ENCODE results near the gene EXOSC6. TPM values are rescaled to one million over a fixed set of nuclear protein-coding genes. Genes with fewer than 3 reads are reported as not detected.
A peak's percentile ranks its signal among the peaks of the same experiment; 100 is the strongest.
"Not testable (repeated sequence)": the region's sequence is repeated elsewhere in the genome, so short reads cannot be mapped to it uniquely, and the experiment has no call there.

The EXOSC6 gene
- total RNA-seq, 4 donors from 2014 or later: 11.9 to 28.4 (median 21.9) TPM

DNA sequence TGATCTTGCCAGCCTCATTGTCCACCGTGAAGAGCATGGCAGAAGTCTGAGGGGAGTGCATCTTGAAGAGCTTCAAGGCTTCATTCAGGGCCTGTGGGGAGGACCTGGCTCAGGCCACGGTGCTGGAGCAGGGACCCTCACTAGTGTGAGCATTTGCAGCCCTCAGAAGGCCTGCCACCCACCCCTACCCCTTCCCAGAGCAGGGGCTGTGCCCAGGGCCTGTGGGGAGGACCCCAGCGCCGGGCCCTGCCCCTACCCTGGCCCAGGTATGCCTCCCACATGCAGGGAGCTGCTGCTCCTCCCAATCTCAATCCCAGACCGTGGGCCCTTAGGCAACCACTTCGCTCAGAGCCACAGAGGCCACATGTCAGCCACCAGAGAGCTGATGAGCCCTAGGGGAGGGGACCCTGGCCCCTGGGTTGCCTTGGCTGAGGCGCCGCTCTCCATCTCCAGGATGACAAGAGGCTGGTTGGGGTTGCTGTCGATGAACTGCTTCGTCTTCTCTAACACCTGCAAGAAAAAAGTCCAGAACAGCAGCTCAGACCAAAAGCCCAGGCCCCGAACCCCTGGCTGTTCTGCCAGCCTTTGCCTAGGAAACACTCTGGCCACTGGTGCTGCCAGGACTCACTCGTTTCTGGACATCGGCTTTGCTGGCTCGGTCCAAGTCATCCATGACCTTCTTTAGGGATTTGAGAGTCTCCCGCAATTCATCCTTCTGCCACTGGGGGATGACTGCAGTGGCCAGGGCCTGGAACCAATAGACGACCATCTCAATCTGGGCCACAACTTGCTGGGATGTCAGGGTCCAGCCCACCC lies 1.8 kb upstream of the EXOSC6 start:
- Histone ChIP-seq H3K4me3 (no peak overlapping the region), H3K27me3 (no peaks in the 10 kb centered on the region), H3K4me1 (peaks cover 14 to 21% (median 20%) of the 10 kb centered on the region in 4 donors), H3K9me3 (no peaks in the 10 kb centered on the region), H3K27ac (no peak overlapping the region), H3K36me3 (peaks cover 0 to 43% (median 17%) of the 10 kb centered on the region in 4 donors)
- 86% methylated on average over 14 of the region's 16 CpGs; no CpG with 5 or more reads in 1 of the 2 donors for WGBS, 2 donors (ENCODE audit: low coverage in 1 of 2)
- peak; percentile 26 for DNase-seq
- TF ChIP-seq, protein P1, sequence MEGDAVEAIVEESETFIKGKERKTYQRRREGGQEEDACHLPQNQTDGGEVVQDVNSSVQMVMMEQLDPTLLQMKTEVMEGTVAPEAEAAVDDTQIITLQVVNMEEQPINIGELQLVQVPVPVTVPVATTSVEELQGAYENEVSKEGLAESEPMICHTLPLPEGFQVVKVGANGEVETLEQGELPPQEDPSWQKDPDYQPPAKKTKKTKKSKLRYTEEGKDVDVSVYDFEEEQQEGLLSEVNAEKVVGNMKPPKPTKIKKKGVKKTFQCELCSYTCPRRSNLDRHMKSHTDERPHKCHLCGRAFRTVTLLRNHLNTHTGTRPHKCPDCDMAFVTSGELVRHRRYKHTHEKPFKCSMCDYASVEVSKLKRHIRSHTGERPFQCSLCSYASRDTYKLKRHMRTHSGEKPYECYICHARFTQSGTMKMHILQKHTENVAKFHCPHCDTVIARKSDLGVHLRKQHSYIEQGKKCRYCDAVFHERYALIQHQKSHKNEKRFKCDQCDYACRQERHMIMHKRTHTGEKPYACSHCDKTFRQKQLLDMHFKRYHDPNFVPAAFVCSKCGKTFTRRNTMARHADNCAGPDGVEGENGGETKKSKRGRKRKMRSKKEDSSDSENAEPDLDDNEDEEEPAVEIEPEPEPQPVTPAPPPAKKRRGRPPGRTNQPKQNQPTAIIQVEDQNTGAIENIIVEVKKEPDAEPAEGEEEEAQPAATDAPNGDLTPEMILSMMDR (IDR thresholded peaks at IDR 0.05): peak; percentile 42 to 57 (median 48)
- TF ChIP-seq POLR2AphosphoS5 (IDR thresholded peaks at IDR 0.05): no peak
- in situ Hi-C loops (cut with MboI; ENCODE audit: low pct_ligation_motif_present in 1 of 4, low pct_unique_long_range_greater_than_20kb in 1 of 4, low sequenced_read_pairs in 3 of 4) (loop anchor here in 1 of 4 donors (25.0 kb wide), 1 partner anchor 91 kb away; the partner anchor contains the start of gene CLEC18C), intact Hi-C loops (cut with DNase I; ENCODE audit: low total_unique reads) (loop anchor here (10.0 kb wide), 1 partner anchor 89 kb away; no protein-coding TSS in a partner anchor)

DNA sequence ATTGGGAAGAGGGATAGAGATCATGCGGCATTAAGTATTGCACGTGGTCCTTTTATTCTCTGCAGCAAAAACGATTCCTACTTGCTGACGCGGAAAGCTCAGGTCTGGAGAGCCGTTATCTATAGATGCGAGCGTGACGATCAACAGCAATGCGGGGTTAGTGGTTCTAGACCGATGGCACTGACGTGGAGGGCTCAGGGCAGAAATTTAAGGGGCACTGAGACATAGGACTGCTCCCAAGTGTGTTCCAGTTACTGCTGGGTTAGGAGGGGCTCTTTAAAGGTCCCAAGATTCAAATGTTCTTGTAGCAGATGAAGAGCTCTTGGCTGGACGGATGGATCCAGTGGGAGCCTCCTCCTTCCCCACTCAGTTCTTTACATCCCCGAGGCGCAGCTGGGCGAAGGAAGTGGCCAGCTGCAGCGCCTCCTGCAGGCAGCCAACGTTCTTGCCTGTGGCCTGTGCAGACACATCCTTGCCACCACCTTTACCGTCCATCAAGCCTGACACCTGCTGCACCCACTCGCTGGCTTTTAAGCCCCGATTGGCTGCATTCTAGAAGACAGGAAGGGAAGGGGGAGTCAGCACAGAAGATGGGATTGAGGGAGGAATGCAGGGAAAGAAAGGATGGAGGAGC lies 732 bp upstream of the EXOSC6 start:
- no peak overlapping the region for H3K4me3 ChIP-seq
- intact Hi-C loops (cut with DNase I; ENCODE audit: low total_unique reads): loop anchor here (10.0 kb wide), 1 partner anchor 88 kb away; no protein-coding TSS in a partner anchor
- 84 to 92% methylated on average over 2 to 21 of the region's 21 CpGs for WGBS, 2 donors (ENCODE audit: low coverage in 1 of 2)
- no peaks in the 10 kb centered on the region for H3K27me3 ChIP-seq
- DNase-seq: no peak
- H3K9me3 ChIP-seq: no peaks in the 10 kb centered on the region
- in situ Hi-C loops (cut with MboI; ENCODE audit: low pct_ligation_motif_present in 1 of 4, low pct_unique_long_range_greater_than_20kb in 1 of 4, low sequenced_read_pairs in 3 of 4): loop anchor here in 1 of 4 donors (25.0 kb wide), 1 partner anchor 90 kb away; the partner anchor contains the start of gene CLEC18C
- H3K27ac ChIP-seq: peak overlapping the region in 2 of 4 donors; percentile 97 to 98
- H3K36me3 ChIP-seq: peaks cover 0 to 33% (median 12%) of the 10 kb centered on the region in 4 donors
- no peak for TF ChIP-seq POLR2A (IDR thresholded peaks at IDR 0.05)
- TF ChIP-seq, protein P1 (IDR thresholded peaks at IDR 0.05): peak in 2 of 5 experiments; percentile 5 to 9
- peaks cover 14 to 24% (median 21%) of the 10 kb centered on the region in 4 donors for H3K4me1 ChIP-seq

DNA sequence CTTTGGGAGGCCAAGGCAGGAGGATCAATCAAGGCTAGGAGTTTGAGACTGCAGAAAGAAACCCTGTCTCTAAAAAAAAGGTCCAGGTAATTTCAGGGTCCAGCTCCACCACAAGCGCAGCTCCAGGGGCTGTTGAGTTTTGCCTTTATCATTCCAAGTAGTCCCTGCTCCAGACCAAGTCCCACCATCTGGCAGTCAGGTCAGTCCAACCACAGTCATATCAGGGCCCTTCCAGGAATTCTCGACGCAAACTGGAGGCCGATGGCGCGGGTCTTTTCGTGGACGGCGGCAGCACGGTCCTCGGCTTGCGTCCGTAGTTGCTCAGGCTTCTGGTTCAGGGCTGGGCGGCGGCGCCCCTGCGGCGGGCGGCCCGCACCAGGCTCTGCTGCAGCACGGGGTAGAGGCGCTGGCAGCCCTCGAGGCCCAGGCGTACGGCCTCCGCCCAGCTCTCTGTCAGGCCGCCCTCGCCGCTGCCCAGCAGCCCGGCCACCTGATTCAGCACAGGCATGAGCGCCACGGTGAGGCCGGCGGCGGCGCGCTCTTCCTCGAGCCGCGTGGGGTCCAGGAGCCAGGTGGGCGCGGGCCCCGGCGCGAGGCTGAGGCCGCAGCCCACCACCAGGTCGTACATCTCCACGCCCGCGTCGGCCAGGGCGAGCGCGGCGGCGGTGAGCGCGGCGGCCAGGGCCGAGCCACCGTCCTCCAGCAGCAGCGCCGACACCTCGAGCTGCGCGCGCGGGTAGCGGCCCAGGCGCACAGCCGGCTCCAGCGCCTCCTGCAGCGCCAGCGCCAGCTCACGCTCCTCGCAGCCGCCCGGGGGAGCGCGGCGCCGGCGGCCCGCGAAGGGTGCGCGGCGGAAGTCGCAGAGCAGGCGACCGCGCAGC lies 752 bp downstream of the EXOSC6 start:
- Histone ChIP-seq H3K27me3 (no peaks in the 10 kb centered on the region), H3K27ac (peak overlapping the region; percentile 90 to 98 (median 94)), H3K9me3 (no peaks in the 10 kb centered on the region), H3K36me3 (peaks cover 0 to 19% (median 9%) of the 10 kb centered on the region in 4 donors), H3K4me1 (peaks cover 14 to 27% (median 21%) of the 10 kb centered on the region in 4 donors), H3K4me3 (peak overlapping the region; percentile 62 to 72 (median 68))
- peak; percentile 51 for DNase-seq
- WGBS, 2 donors (ENCODE audit: low coverage in 1 of 2): 1% methylated on average over 26 of the region's 92 CpGs; no CpG with 5 or more reads in 1 of the 2 donors
- in situ Hi-C loops (cut with MboI; ENCODE audit: low pct_ligation_motif_present in 1 of 4, low pct_unique_long_range_greater_than_20kb in 1 of 4, low sequenced_read_pairs in 3 of 4): loop anchor here in 1 of 4 donors (25.0 kb wide), 1 partner anchor 89 kb away; the partner anchor contains the start of gene CLEC18C
- intact Hi-C loops (cut with DNase I; ENCODE audit: low total_unique reads): loop anchor here (10.0 kb wide), 1 partner anchor 86 kb away; no protein-coding TSS in a partner anchor
- no peak for TF ChIP-seq POLR2A (IDR thresholded peaks at IDR 0.05)
- no peak for TF ChIP-seq EP300 (IDR thresholded peaks at IDR 0.05; ENCODE audit: low read depth)
- no peak for TF ChIP-seq POLR2AphosphoS5 (IDR thresholded peaks at IDR 0.05)
- TF ChIP-seq, protein P1 (IDR thresholded peaks at IDR 0.05): no peak

DNA sequence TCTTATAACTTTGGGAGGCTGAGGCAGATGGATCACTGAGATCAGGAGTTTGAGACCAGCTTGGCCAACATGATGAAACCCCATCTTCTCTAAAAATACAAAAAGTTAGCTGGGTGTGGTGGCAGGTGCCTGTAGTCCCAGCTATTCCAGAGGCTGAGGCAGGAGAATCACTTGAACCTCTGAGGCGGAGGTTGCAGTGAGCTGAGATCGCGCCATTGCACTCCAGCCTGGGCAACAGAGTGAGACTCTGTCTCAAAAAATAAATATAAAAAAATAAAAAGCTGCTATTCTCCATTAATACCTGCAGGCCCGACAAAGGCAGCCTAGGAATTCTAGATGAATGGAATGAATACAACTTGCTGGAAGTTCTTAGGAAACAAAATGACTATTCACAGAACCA lies 2.0 kb downstream of the EXOSC6 start:
- Histone ChIP-seq H3K4me3 (peak overlapping the region in 1 of 4 donors; percentile 65), H3K27ac (peak overlapping the region in 1 of 4 donors; percentile 91), H3K4me1 (peaks cover 14 to 27% (median 21%) of the 10 kb centered on the region in 4 donors), H3K36me3 (peaks cover 0 to 11% (median 5%) of the 10 kb centered on the region in 4 donors)
- H3K27me3 ChIP-seq, H3K9me3 ChIP-seq, DNase-seq: not testable (repeated sequence)
- WGBS, 2 donors (ENCODE audit: low coverage in 1 of 2): 42 to 69% methylated on average over 1 to 4 of the region's 4 CpGs
- intact Hi-C loops (cut with DNase I; ENCODE audit: low total_unique reads): loop anchor here (10.0 kb wide), 1 partner anchor 85 kb away; no protein-coding TSS in a partner anchor
- in situ Hi-C loops (cut with MboI; ENCODE audit: low pct_ligation_motif_present in 1 of 4, low pct_unique_long_range_greater_than_20kb in 1 of 4, low sequenced_read_pairs in 3 of 4): loop anchor here in 1 of 4 donors (25.0 kb wide), 1 partner anchor 87 kb away; the partner anchor contains the start of gene CLEC18C

DNA sequence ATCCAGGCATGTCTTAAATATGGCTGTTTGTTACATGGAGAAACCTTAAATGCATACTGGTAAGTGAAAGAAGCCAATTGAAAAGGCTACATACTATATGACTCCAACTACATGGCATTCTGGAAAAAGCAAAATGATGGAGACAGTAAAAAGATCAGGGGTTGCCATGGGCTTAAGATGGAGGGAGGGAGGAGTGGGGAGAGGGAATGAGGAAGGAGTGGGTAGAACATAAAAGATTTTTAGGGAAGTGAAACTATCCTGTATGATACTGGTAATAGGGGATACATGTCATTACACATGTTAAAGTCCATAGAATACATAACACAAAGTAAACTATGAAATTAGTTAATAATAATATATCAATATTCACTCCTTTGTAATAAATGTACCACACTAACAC lies 13.0 kb downstream of the EXOSC6 start:
- H3K9me3 ChIP-seq; intact Hi-C loops (cut with DNase I; ENCODE audit: low total_unique reads); H3K4me1 ChIP-seq; H3K27me3 ChIP-seq; H3K27ac ChIP-seq; DNase-seq; H3K4me3 ChIP-seq; in situ Hi-C loops (cut with MboI; ENCODE audit: low pct_ligation_motif_present in 1 of 4, low pct_unique_long_range_greater_than_20kb in 1 of 4, low sequenced_read_pairs in 3 of 4): not testable (repeated sequence)
- peaks cover 0 to 11% (median 0%) of the 10 kb centered on the region in 4 donors for H3K36me3 ChIP-seq

DNA sequence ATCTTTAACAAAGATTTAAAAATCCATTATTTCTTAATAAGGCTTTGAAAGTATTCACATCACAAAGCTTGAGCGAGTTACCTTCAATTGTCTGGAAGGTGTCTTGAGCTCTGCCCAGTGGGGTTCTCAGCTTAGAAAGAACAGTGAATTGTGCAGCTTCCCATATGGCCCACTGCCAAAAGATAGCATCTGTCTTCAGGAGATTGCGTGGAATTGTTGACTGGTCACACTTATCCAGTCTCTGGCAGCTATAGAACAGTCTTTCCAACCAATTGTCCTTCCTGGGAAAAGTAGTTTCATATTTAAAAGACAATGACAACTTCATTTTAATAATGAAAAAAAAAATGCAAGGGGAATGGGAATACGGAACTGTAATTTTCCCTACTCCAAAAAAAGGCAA lies 19.9 kb downstream of the EXOSC6 start:
- H3K4me1 ChIP-seq; DNase-seq; in situ Hi-C loops (cut with MboI; ENCODE audit: low pct_ligation_motif_present in 1 of 4, low pct_unique_long_range_greater_than_20kb in 1 of 4, low sequenced_read_pairs in 3 of 4); H3K4me3 ChIP-seq; H3K27ac ChIP-seq; H3K27me3 ChIP-seq; intact Hi-C loops (cut with DNase I; ENCODE audit: low total_unique reads); H3K9me3 ChIP-seq: not testable (repeated sequence)
- H3K36me3 ChIP-seq: peaks cover 0 to 13% (median 2%) of the 10 kb centered on the region in 4 donors
- 78 to 100% methylated on average over 1 to 3 of the region's 3 CpGs for WGBS, 2 donors (ENCODE audit: low coverage in 1 of 2)

All from transverse colon (tissue), 4 donors.